GM12864 (cell line): Measurements from ENCODE around the gene ETS1.
A peak's percentile ranks its signal among the peaks of the same experiment; 100 is the strongest.

Source experiments
- DNase-seq: peaks from one replicate; pipeline ENCODE4 v3.0.0-alpha.2; 2011; ENCODE audit warnings: low read depth
- H3K4me3 ChIP-seq: 2 replicates; pipeline ENCODE4 v1.5.1; 2011; ENCODE audit warnings: mild to moderate bottlenecking, low read depth, low read length, control low read depth
- CTCF ChIP-seq: IDR thresholded peaks from 2 replicates; pipeline ENCODE4 v1.5.1; 2011; ENCODE audit warnings: low read depth, mild to moderate bottlenecking, moderate library complexity, low read length, control low read depth, inconsistent platforms; ENCODE audit errors: missing control alignments

ETS1 gene

GRCh38 chr11:128525411-128526243, 61.7 kb downstream of the ETS1 start:
- TF ChIP-seq CTCF = no peak
- no peak for DNase-seq
- no peak overlapping the region for H3K4me3 ChIP-seq

GRCh38 chr11:128524172-128524571, 63.2 kb downstream of the ETS1 start:
- no peak overlapping the region for H3K4me3 ChIP-seq
- no peak for TF ChIP-seq CTCF
- no peak for DNase-seq

- no peak for TF ChIP-seq CTCF
- no peak for DNase-seq
- H3K4me3 ChIP-seq = no peak overlapping the region
These were observed 63.7 kb downstream of the ETS1 start for GRCh38 chr11:128523641-128524040.

- no peak for DNase-seq
- TF ChIP-seq CTCF = no peak
- H3K4me3 ChIP-seq = peak overlapping the region; percentile 78
These were observed 64.3 kb downstream of the ETS1 start for GRCh38 chr11:128522943-128523518.

- TF ChIP-seq CTCF = no peak
- DNase-seq = peak; percentile 61
- H3K4me3 ChIP-seq = peak overlapping the region; percentile 88
These were observed 65.1 kb downstream of the ETS1 start for GRCh38 chr11:128522055-128522942.

GRCh38 chr11:128521682-128522054, 65.7 kb downstream of the ETS1 start:
- TF ChIP-seq CTCF = no peak
- peak overlapping the region; percentile 88 for H3K4me3 ChIP-seq
- no peak for DNase-seq
